ENCODE measurements around the gene CFAP70.

CFAP70 gene

DNA sequence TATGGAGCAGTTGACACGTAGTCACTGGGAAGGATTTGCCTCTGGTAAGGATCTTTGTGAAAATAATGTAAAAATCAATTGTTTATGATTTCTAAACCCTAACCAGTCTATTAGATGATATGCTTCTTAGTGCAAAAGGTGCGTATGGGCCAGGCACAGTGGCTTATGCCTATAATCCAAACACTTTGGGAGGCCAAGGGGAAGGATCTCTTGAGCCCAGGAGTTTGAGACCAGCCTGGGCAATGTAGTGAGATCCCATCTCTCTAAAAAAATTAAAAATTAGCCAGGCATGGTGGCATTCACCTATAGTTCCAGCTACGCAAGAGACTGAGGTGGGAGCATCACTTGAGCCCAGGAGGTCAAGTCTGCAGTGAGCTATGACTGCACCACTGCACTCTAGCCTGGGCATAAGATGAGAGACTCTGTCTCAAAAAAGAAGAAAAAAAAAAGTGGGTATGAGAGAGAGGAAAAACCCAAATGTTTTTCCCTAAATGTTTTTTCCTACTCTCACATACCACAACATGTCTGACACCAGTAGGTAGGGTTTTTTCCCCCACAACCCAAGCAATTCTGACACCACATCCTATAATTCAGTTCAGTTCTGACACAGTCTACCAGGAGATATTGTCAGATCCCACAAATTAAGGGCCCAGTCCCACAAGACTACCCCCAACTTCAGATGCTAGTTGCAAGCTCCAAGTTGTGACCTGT is 148.1 kb downstream of the CFAP70 start:
- no peak for DNase-seq

DNA sequence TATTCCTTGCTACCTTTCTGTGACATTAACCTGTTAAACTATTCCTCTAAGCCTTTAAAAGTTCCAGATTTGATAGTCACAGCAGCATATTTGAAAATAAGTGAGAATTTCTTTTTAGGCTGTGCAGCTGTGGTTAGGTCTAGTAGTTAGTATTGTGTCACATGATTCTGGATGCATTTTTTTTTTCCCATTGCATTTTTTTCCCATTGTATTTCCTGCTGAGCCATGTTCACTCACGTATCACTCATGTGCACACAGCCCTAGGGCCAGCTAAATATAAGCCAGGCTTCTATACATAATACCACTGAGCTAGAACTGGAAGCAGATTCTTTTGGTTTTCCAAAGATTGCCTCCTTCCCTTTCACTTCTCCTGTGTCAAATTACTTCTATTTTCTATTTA is 149.0 kb downstream of the CFAP70 start:
- DNase-seq = no peak

DNA sequence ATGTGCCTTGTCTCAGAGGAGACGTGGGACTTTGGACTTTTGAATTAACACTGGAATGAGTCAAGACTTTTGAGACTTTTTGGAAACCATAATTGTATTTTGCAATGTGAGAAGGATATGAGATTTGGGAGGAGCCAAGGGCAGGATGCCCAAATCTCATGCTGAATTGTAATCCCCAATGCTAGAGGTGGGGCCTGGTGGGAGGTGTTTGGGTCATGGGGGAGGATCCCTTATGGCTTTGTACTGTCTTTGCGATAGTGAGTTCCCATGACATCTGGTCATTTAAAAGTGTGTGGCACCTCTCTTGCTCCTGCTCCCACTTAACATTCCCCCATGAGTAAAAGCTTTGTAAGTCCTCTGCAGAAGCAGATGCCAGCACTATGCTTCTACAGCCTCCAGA is 150.8 kb downstream of the CFAP70 start:
- no peak for DNase-seq

DNA sequence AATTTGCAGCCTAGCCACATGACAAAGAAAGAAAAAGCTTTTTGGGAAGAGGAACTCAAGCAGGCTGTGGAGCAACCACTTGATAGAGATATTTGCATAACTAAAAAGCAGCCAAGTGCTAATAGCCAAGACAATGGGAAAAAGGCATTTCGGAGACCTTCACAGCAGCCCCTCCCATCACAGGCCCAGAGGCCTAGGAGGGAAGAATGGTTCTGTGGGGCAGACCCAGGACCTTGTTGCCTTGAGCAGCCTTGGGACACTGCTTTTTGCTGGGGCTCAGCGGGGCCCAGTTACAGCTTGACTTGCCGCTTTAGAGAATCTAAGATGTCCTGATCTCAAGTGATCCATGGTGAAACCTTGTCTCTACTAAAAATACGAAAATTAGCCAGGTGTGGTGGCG is 152.3 kb downstream of the CFAP70 start:
- no peak for DNase-seq

DNA sequence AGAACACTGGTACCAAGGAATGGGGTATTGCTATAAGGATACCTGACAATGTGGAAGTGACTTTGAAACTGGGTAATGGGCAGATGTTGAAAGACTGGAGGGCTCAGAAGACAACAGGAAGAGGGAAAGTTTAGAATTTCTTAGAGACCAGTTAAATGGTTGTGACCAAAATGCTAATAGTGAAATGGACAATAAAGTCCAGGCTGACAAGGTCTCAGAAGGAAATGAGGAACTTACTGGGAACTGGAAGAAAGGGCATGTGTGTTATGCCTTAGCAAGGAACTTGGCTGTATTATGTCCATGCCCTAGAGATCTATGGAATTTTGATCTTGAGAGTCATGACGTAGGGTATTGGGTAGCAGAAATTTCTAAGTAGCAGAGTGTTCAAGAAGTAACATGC is 152.8 kb downstream of the CFAP70 start:
- no peak for DNase-seq

DNA sequence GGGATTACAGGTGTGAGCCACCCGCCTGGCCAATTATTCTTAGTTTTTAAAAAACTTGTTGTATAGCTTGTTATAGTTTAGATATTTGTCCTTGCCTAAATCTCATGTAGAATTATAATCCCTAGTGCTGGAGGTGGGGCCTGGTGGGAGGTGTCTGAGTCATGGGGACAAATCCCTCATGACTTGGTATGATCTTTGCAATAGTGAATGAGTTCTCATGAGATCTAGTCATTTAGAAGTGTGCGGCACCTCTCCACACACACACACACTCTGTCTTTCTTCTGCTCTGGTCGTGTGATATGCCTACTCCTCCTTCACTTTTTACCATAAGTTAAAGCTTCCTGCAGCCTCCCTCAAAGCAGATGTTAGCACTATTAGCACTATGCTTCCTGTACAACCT is 153.6 kb downstream of the CFAP70 start:
- DNase-seq = no peak

Measured in hematopoietic multipotent progenitor cell treated with erythropoietin and hydrocortisone succinate and interleukin-3 and kit ligand, for 4 days (in vitro differentiated cells).